Measurements from ENCODE around the gene POLA1. TPM values are rescaled to one million over a fixed set of nuclear protein-coding genes. Genes with fewer than 3 reads are reported as not detected.
A peak's percentile ranks its signal among the peaks of the same experiment; 100 is the strongest.

Gene POLA1
- total RNA-seq, 1 donor from 2014 or later = 13.2 TPM

- Mint-ChIP-seq H3K27ac (ENCODE audit: unreplicated experiment) (no peak overlapping the region), H3K4me3 (ENCODE audit: unreplicated experiment) (no peak overlapping the region), H3K4me1 (ENCODE audit: low read depth, unreplicated experiment) (peaks cover under 1% of the 10 kb centered on the region), H3K36me3 (ENCODE audit: unreplicated experiment) (no peaks in the 10 kb centered on the region), H3K9me3 (ENCODE audit: unreplicated experiment) (peaks cover 4% of the 10 kb centered on the region), H3K27me3 (ENCODE audit: unreplicated experiment) (peaks cover 11% of the 10 kb centered on the region)
- TF ChIP-seq CTCF (IDR thresholded peaks at IDR 0.05; ENCODE audit: partially characterized antibody, unreplicated experiment) = no peak
- no peak for DNase-seq
Observed at GRCh38 chrX:25012433-25012735, 318.7 kb downstream of the POLA1 start.

- TF ChIP-seq CTCF (IDR thresholded peaks at IDR 0.05; ENCODE audit: partially characterized antibody, unreplicated experiment) = no peak
- peaks cover 3% of the 10 kb centered on the region for H3K4me1 Mint-ChIP-seq (ENCODE audit: low read depth, unreplicated experiment)
- H3K27ac Mint-ChIP-seq (ENCODE audit: unreplicated experiment) = no peak overlapping the region
- H3K36me3 Mint-ChIP-seq (ENCODE audit: unreplicated experiment) = no peaks in the 10 kb centered on the region
- H3K27me3 Mint-ChIP-seq (ENCODE audit: unreplicated experiment) = peaks cover 11% of the 10 kb centered on the region
- peaks cover 4% of the 10 kb centered on the region for H3K9me3 Mint-ChIP-seq (ENCODE audit: unreplicated experiment)
- no peak overlapping the region for H3K4me3 Mint-ChIP-seq (ENCODE audit: unreplicated experiment)
- no peak for DNase-seq
Observed at GRCh38 chrX:25012793-25013631, 319.3 kb downstream of the POLA1 start.

GRCh38 chrX:25013632-25014365 is 320.1 kb downstream of the POLA1 start:
- H3K4me1 Mint-ChIP-seq (ENCODE audit: low read depth, unreplicated experiment) = peaks cover 3% of the 10 kb centered on the region
- H3K4me3 Mint-ChIP-seq (ENCODE audit: unreplicated experiment) = peak overlapping the region; percentile 65
- no peaks in the 10 kb centered on the region for H3K36me3 Mint-ChIP-seq (ENCODE audit: unreplicated experiment)

GRCh38 chrX:25014366-25014838 is 320.7 kb downstream of the POLA1 start:
- Mint-ChIP-seq H3K27me3 (ENCODE audit: unreplicated experiment) (peaks cover 11% of the 10 kb centered on the region), H3K4me1 (ENCODE audit: low read depth, unreplicated experiment) (peaks cover 3% of the 10 kb centered on the region)

More at GRCh38 chrX:25013632-25014365, 320.1 kb downstream of the POLA1 start:
- DNase-seq = no peak
- peaks cover 11% of the 10 kb centered on the region for H3K27me3 Mint-ChIP-seq (ENCODE audit: unreplicated experiment)
- H3K27ac Mint-ChIP-seq (ENCODE audit: unreplicated experiment) = no peak overlapping the region
- no peak for TF ChIP-seq CTCF (IDR thresholded peaks at IDR 0.05; ENCODE audit: partially characterized antibody, unreplicated experiment)
- H3K9me3 Mint-ChIP-seq (ENCODE audit: unreplicated experiment) = peaks cover 4% of the 10 kb centered on the region

More at GRCh38 chrX:25014366-25014838, 320.7 kb downstream of the POLA1 start:
- no peak for DNase-seq
- Mint-ChIP-seq H3K4me3 (ENCODE audit: unreplicated experiment) (no peak overlapping the region), H3K9me3 (ENCODE audit: unreplicated experiment) (peaks cover 4% of the 10 kb centered on the region), H3K27ac (ENCODE audit: unreplicated experiment) (no peak overlapping the region), H3K36me3 (ENCODE audit: unreplicated experiment) (no peaks in the 10 kb centered on the region)
- TF ChIP-seq CTCF (IDR thresholded peaks at IDR 0.05; ENCODE audit: partially characterized antibody, unreplicated experiment) = no peak
